ENCODE measurements around the gene ATG9B.

DNA sequence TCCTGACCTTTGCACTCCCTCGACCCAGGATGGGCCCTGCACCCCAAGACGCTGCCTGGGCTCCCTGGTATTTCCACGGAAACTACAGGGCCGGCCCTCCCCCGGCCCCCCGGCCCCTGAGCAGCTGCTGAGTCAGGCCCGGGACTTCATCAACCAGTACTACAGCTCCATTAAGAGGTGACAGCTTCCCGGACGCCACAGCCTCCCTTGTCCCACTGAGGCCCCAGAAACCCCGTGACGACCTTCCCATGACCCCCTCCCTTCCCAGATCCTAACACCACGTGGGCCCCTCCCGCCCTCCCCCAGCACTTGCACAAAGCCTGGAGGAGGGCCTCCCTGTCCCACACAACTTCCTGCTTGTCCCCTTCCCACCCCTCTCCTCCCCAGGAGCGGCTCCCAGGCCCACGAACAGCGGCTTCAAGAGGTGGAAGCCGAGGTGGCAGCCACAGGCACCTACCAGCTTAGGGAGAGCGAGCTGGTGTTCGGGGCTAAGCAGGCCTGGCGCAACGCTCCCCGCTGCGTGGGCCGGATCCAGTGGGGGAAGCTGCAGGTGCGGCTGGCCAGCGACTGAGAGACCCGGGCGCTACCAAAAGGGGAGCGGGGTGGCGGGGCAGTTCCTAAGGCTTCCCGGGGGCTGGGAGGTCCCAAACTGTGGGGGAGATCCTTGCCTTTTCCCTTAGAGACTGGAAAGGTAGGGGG is 27.8 kb downstream of the ATG9B start:
- no peak for TF ChIP-seq POLR2A (IDR thresholded peaks at IDR 0.05; ENCODE audit: low read depth)
- TF ChIP-seq, protein P1, sequence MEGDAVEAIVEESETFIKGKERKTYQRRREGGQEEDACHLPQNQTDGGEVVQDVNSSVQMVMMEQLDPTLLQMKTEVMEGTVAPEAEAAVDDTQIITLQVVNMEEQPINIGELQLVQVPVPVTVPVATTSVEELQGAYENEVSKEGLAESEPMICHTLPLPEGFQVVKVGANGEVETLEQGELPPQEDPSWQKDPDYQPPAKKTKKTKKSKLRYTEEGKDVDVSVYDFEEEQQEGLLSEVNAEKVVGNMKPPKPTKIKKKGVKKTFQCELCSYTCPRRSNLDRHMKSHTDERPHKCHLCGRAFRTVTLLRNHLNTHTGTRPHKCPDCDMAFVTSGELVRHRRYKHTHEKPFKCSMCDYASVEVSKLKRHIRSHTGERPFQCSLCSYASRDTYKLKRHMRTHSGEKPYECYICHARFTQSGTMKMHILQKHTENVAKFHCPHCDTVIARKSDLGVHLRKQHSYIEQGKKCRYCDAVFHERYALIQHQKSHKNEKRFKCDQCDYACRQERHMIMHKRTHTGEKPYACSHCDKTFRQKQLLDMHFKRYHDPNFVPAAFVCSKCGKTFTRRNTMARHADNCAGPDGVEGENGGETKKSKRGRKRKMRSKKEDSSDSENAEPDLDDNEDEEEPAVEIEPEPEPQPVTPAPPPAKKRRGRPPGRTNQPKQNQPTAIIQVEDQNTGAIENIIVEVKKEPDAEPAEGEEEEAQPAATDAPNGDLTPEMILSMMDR (IDR thresholded peaks at IDR 0.05) = no peak

Data from esophagus muscularis mucosa (tissue), 3 donors.